ENCODE data around the gene LUZP2.

Gene LUZP2

DNA sequence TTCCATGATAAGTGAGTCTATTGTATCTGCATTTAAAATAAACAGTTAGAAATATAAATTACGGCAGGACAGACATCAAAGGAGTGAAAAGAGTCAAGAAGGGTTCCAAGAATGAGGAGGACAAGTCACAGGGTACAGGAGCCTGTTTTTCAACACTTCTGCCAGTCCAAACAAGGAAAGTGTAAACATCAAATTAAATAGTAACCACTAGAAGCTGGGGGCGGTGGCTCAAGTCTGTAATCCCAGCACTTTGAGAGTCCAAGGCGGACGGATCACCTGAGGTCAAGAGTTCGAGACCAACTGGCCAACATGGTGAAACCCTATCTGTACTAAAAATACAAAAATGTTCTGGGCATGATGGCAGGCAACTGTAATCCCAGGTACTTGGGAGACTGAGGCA lies 219.6 kb downstream of the LUZP2 start:
- no peak for DNase-seq (ENCODE audit: low spot score)

DNA sequence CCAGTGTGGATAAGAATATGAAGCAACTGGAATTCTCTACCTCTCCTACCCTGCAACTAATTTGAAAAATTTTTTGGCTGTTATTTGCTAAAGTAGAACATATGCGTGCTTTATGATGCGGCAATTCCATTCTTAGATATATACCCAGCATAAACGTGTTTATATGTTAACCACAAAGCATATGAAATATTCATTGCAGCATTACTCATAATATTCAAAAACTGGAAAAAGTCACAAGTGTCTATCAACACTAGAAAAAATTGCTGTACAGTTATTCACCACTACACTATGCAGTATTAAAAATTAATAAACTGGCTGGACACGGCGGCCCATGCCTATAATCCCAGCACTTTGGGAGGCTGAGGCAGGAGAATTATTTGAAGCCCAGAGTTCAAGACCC lies 226.4 kb downstream of the LUZP2 start:
- DNase-seq (ENCODE audit: low spot score), result no peak

DNA sequence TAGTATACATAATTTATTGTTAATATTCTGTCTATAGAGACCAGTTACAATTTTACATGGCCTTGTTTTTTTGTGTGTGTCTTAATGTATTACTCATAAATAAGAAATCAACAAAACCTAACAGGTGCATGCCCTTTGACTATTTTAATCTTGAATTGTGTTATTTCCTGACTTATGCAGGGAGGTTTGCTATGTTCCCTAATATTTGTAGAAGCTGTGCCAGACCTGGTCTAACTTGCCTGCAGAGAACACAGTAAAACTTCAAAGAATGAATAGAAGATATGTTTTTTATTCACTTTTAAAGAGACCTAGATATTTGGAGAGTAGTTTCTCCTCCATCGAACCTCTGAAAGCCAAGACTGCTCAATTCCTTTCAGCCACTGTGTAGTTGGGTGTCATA lies 234.7 kb downstream of the LUZP2 start:
- no peak for DNase-seq (ENCODE audit: low spot score)

GRCh38 chr11:24734742-24735237 lies 237.9 kb downstream of the LUZP2 start:
- DNase-seq (ENCODE audit: low spot score), result no peak

DNA sequence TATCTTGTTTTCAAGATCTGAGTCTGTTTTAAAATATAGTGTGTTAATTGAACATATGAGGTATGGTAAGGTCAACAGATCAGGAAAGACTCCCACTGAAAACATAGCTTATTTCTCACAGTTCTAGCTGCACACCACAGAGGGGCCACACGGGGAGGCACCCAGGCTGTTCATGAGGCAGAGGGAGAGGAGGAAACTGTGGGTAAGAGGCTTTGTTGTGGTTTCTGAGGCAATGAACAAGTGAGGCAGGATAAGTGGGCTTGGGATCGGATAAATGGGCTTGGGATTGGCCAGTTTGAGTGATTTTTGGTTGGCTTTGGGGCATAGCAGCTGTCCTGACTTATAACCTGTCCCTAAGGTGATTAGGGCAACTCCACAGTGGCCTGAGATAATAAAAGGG lies 242.1 kb downstream of the LUZP2 start:
- DNase-seq (ENCODE audit: low spot score), result no peak

- DNase-seq (ENCODE audit: low spot score), result no peak
Measured at GRCh38 chr11:24739637-24740036, 242.8 kb downstream of the LUZP2 start.

GRCh38 chr11:24747275-24748251 lies 250.7 kb downstream of the LUZP2 start:
- no peak for DNase-seq (ENCODE audit: low spot score)

GRCh38 chr11:24748261-24748660 lies 251.4 kb downstream of the LUZP2 start:
- DNase-seq (ENCODE audit: low spot score), result no peak

DNA sequence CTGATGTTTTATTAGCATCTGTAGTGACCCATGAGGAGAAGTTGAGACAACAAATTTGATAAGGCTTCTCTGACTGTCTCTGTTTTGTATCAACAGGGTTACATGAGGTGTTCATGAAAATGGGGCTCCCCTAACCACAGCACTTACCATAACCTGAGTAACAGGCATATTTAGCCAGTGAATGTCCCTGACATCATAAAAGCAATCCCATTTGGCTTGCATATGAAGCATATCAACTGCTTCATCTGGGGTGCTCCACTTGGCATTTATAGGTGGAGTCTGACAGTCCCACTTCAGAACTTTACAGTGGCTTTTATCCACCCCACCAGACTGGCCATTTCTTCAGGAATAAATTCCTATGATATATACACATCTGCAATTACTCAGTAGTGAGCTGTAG lies 257.6 kb downstream of the LUZP2 start:
- no peak for DNase-seq (ENCODE audit: low spot score)

- no peak for DNase-seq (ENCODE audit: low spot score)
Measured at GRCh38 chr11:24755260-24755839, 258.5 kb downstream of the LUZP2 start.

DNA sequence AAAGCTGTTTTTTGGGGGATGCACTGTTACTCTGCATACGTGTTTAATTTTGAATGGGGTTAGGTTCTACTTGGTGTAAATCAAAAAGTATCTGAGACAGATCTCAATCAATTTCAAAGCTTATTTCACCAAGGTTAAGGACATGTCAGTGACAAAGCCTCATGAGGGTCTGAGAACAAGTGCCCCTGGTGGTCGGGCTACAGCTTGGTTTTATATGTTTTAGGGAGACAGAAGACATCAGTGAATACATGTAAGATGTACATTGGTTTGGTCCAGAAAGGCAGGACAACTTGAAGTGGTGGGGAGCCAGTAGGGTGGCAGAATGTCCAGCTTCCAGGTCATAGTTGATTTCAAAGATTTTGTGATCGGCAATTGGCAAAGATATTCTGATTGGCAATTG lies 262.9 kb downstream of the LUZP2 start:
- no peak for DNase-seq (ENCODE audit: low spot score)

GRCh38 chr11:24760681-24761080 lies 263.8 kb downstream of the LUZP2 start:
- DNase-seq (ENCODE audit: low spot score), result no peak

DNA sequence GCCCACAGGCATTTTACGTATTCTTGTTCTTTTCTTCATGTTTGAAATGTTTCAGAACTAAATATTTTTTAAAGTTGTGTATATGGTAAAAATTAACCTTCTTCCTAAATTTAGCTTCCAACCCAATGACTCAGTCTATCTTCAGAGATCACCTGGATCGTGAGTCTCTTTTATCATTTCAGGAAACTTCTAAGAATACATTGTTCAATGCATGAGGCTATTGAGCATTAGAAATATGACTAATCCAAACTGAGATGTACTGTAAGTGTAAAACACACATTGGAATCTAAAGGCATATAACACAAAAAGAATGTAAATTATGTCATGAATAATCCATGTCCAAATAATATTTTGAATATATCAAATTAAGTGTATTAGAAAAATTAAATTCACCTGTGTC lies 265.2 kb downstream of the LUZP2 start:
- no peak for DNase-seq (ENCODE audit: low spot score)

- no peak for DNase-seq (ENCODE audit: low spot score)
Measured at GRCh38 chr11:24767411-24767810, 270.6 kb downstream of the LUZP2 start.

- DNase-seq (ENCODE audit: low spot score), result no peak
Measured at GRCh38 chr11:24773322-24773721, 276.5 kb downstream of the LUZP2 start.

- DNase-seq (ENCODE audit: low spot score), result no peak
Measured at GRCh38 chr11:24779791-24780190, 282.9 kb downstream of the LUZP2 start.

DNA sequence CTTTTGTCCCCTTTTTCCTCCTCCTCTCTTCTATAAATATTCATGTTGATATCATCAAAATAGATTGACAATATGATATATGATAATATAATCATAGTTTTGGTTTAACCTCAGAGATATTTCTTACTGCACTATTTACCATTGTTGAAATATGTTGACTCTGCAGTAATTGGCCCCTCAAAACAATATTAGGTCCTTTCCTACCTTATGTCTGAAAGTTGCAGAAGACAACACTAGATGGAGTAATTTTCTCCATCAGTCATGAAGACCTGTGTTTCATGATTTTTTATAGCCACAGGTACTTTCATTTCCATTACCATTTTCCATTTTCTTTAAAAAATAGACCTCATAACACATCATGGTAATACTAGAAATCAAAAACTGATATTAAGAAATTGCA lies 284.4 kb downstream of the LUZP2 start:
- no peak for DNase-seq (ENCODE audit: low spot score)

DNA sequence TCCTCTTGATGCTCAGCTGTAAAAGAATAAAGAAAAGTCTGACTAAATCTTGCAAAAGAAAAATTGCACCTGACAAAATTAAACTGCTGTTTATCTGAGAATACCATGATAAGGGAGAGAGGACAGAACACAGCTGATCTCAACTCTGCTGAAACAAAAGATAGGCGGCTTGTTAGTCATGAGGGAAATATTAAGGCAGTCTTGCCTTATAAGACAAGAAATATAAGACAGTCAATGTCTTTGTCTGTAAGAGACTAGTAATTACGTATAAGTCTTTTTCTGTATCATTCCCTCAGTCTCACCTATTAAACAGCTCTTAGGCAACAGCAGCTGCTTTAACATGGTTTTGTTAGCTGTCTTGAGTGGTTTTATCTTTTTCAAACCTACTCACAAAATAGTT lies 296.6 kb downstream of the LUZP2 start:
- DNase-seq (ENCODE audit: low spot score), result no peak

DNA sequence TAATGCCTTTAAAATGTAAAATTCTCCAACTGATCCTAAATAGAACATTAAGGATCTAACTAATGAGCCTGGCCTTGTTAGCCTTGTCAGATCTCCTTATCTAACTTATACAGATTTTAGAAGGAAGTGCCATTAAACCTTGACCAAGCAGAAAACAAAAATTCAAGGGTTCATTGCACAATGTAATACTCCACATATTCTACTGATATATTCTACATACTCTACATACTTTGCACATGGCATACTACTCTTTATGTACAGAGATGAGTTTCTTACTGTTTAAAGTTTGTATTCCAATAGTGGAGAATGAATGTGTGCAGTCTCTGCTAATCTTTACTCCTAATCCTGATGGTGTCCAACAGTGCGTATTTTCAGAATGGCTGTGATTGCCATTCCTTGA lies 297.2 kb downstream of the LUZP2 start:
- DNase-seq (ENCODE audit: low spot score), result no peak

- DNase-seq (ENCODE audit: low spot score), result no peak
Measured at GRCh38 chr11:24805671-24806070, 308.8 kb downstream of the LUZP2 start.

DNA sequence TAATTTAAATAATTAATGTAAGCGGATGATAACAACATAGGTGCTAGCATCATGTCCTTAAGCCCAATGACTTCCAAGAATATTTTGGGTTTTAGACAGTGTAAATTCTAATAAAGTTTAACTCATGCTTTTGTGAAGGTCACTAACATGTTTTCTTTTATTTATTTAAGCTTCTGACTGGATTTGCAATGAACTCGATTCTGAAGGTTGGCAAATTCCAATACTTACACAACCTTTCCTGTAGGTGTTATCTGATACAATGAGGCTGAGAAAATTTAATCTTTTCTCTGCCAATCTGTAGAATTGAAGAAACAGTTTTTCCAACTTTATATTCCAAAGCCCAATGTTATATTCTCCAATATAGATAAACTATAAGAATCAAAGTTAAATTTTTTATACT lies 311.3 kb downstream of the LUZP2 start:
- DNase-seq (ENCODE audit: low spot score), result no peak

DNA sequence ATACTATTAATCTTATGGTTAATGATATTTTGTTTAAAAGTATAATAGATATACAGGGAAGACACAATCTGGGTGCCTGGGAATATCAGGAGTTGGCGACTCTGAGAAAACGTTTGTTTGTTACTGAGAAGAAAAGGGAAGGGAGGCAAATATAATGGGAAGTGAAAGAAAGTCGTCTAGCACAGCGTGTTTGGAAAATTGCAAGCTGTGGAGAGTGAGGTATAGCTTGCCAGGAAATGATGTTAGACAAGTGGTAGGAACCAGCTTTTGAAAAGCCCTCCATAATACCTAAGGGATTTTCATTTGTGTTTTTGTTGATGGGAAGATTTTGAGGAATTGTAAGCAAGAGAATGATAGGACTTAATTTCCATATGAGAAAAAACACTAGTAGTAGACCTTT lies 322.2 kb downstream of the LUZP2 start:
- no peak for DNase-seq (ENCODE audit: low spot score)

GRCh38 chr11:24819863-24820434 lies 323.1 kb downstream of the LUZP2 start:
- DNase-seq (ENCODE audit: low spot score), result no peak
